22Rv1 (cell line): ENCODE data around the gene IL1F10.

Source experiments
- ZFX ChIP-seq: fragments of 450-650 bp; IDR thresholded peaks from 2 replicates; pipeline ENCODE4 v1.6.1; 2017; ENCODE audit warnings: antibody characterized with exemption, borderline replicate concordance
- TF ChIP-seq, protein P1 (sequence below): fragments of 450-650 bp; IDR thresholded peaks from 2 replicates; pipeline ENCODE4 v1.5.1; 2017; ENCODE audit warnings: mild to moderate bottlenecking

DNA sequence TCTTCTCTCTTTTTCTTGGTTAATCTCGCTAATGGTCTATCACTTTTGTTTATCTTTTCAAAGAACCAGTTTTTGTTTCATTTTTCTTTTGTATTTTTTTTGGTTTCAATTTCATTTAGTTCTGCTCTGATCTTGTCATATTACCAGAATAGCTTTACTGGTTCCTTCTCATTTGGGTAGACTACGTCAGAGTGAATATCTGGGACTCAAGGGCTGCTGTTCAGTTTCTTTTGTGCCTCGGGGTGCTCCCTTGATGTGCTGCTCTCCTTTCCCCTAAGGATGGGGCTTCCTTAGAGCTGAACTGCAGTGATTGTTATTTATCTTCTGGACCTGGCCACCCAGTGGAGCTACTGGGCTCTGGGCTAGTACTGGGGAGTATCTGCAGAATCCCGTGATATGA lies 30.3 kb downstream of the IL1F10 start:
- TF ChIP-seq, protein P1, sequence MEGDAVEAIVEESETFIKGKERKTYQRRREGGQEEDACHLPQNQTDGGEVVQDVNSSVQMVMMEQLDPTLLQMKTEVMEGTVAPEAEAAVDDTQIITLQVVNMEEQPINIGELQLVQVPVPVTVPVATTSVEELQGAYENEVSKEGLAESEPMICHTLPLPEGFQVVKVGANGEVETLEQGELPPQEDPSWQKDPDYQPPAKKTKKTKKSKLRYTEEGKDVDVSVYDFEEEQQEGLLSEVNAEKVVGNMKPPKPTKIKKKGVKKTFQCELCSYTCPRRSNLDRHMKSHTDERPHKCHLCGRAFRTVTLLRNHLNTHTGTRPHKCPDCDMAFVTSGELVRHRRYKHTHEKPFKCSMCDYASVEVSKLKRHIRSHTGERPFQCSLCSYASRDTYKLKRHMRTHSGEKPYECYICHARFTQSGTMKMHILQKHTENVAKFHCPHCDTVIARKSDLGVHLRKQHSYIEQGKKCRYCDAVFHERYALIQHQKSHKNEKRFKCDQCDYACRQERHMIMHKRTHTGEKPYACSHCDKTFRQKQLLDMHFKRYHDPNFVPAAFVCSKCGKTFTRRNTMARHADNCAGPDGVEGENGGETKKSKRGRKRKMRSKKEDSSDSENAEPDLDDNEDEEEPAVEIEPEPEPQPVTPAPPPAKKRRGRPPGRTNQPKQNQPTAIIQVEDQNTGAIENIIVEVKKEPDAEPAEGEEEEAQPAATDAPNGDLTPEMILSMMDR: no peak
- no peak for TF ChIP-seq ZFX
